HepG2 (cell line): ENCODE results near the gene KPNB1. TPM values are rescaled to one million over a fixed set of nuclear protein-coding genes. Genes with fewer than 3 reads are reported as not detected.

Experiments
- CEBPG ChIP-seq: IDR thresholded peaks from 2 replicates; pipeline ENCODE4 v1.6.1; 2016
- EED ChIP-seq: sonication (generic); formaldehyde crosslinking; IDR thresholded peaks from 2 replicates; pipeline ENCODE4 v1.5.0; 2020; ENCODE audit warnings: mild to moderate bottlenecking, missing genetic modification reagents
- ELF3 ChIP-seq: IDR thresholded peaks from 2 replicates; pipeline ENCODE4 v1.6.1; 2016; ENCODE audit warnings: missing genetic modification reagents, missing compliant biosample characterization
- KMT2B ChIP-seq: IDR thresholded peaks from 2 replicates; pipeline ENCODE4 v1.6.1; 2016; ENCODE audit warnings: missing genetic modification reagents, missing compliant biosample characterization
- MAFK ChIP-seq, 2 experiments: IDR thresholded peaks in 1 of 2; conservative IDR thresholded peaks in 1 of 2; 2 replicates each; pipeline ENCODE4 v1.6.1; 2011; ENCODE audit warnings: improper control_type of control experiment in 2 of 2, low read length in 2 of 2
- NR2F6 ChIP-seq, 2 experiments: IDR thresholded peaks; 2 replicates each; pipeline ENCODE4 v1.6.1; 2016; ENCODE audit warnings: antibody characterized with exemption in 1 of 2, mild to moderate bottlenecking in 1 of 2
- PRPF4 ChIP-seq: fragments of 200-400 bp; formaldehyde crosslinking; IDR thresholded peaks from 2 replicates; pipeline ENCODE4 v1.6.1; 2016; ENCODE audit warnings: low read length, low read depth; ENCODE audit not compliant: poor library complexity, severe bottlenecking
- SAFB2 ChIP-seq: sonication (generic); formaldehyde crosslinking; IDR thresholded peaks from 2 replicates; pipeline ENCODE4 v1.5.1; 2020; ENCODE audit warnings: missing genetic modification reagents, low read depth, mild to moderate bottlenecking, borderline replicate concordance
- SALL2 ChIP-seq: sonication (generic); formaldehyde crosslinking; IDR thresholded peaks from 2 replicates; pipeline ENCODE4 v1.8.1; 2023; ENCODE audit warnings: mild to moderate bottlenecking, missing genetic modification reagents, inconsistent platforms
- SKI ChIP-seq: fragments of 450-650 bp; IDR thresholded peaks from one replicate; pipeline ENCODE4 v1.6.1; 2018; ENCODE audit warnings: mild to moderate bottlenecking; ENCODE audit not compliant: partially characterized antibody
- SYNCRIP ChIP-seq: fragments of 200-400 bp; formaldehyde crosslinking; IDR thresholded peaks from 2 replicates; pipeline ENCODE4 v1.6.1; 2018; ENCODE audit warnings: mild to moderate bottlenecking, low read depth, low read length; ENCODE audit not compliant: insufficient read depth
- XRCC5 ChIP-seq: fragments of 200-400 bp; formaldehyde crosslinking; optimal IDR thresholded peaks from 2 replicates; pipeline ENCODE3; 2017; ENCODE audit warnings: mild to moderate bottlenecking, low read length
- ZBTB7B ChIP-seq: sonication (generic); formaldehyde crosslinking; IDR thresholded peaks from 2 replicates; pipeline ENCODE4 v1.4.0; 2020; ENCODE audit warnings: missing genetic modification reagents
- ZMYM3 ChIP-seq: sonication (generic); formaldehyde crosslinking; IDR thresholded peaks from 2 replicates; pipeline ENCODE4 v1.5.1; 2020; ENCODE audit warnings: mild to moderate bottlenecking, missing genetic modification reagents
- ZNF20 ChIP-seq: sonication (generic); formaldehyde crosslinking; IDR thresholded peaks from 2 replicates; pipeline ENCODE4 v1.4.0; 2020; ENCODE audit warnings: mild to moderate bottlenecking, moderate library complexity, missing genetic modification reagents
- ZNF263 ChIP-seq: sonication (generic); formaldehyde crosslinking; IDR thresholded peaks from 2 replicates; pipeline ENCODE4 v1.4.0; 2020; ENCODE audit warnings: missing genetic modification reagents
- ZNF329 ChIP-seq: sonication (generic); formaldehyde crosslinking; IDR thresholded peaks from 2 replicates; pipeline ENCODE4 v1.9.0; 2021; ENCODE audit warnings: low read depth, mild to moderate bottlenecking, missing genetic modification reagents
- polyA plus RNA-seq, 8 experiments: library from polyadenylated mRNA; depleted of rRNA in 3 of 8; stranded (reverse) in 7 of 8; unstranded in 1 of 8; fragments of >200 nt; fragmentation: Illumina TruSeq in 4 of 8; extraction: Trizol in 4 of 8; gene quantifications; 2 replicates each; pipeline versions ENCODE4 v1.2.1 to v1.2.3, GENCODE V29; 2011 to 2016; ENCODE audit warnings: low read depth in 4 of 8, missing spikeins in 1 of 8, mixed read lengths in 1 of 8; ENCODE audit not compliant: insufficient read depth in 1 of 8
- total RNA-seq, 5 experiments: library from RNA; depleted of rRNA; stranded (reverse); fragments of >200 nt; fragmentation: Illumina TruSeq; extraction: Trizol; gene quantifications; 2 replicates each; pipeline ENCODE4 v1.2.3, GENCODE V29; 2016; ENCODE audit warnings: low read depth in 1 of 5
- TF ChIP-seq, protein P1 (sequence below): sonication (generic); formaldehyde crosslinking; IDR thresholded peaks from 2 replicates; pipeline ENCODE4 v1.4.0; 2020; ENCODE audit warnings: missing genetic modification reagents, mild to moderate bottlenecking, borderline replicate concordance
- TF ChIP-seq, protein P2 (sequence below): sonication (generic); formaldehyde crosslinking; IDR thresholded peaks from 2 replicates; pipeline ENCODE4 v1.4.0; 2020; ENCODE audit warnings: missing genetic modification reagents
- TF ChIP-seq, protein P3 (sequence below): sonication (generic); formaldehyde crosslinking; IDR thresholded peaks from 2 replicates; pipeline ENCODE4 v1.8.1; 2023; ENCODE audit warnings: mild to moderate bottlenecking, inconsistent platforms, moderate library complexity, missing genetic modification reagents, borderline replicate concordance

The KPNB1 gene
- total and polyA plus RNA-seq, 2 of the 13 experiments (the other 11 are each of a cell fraction or from before 2014, with no cell fraction given), result 164 to 424 TPM

DNA sequence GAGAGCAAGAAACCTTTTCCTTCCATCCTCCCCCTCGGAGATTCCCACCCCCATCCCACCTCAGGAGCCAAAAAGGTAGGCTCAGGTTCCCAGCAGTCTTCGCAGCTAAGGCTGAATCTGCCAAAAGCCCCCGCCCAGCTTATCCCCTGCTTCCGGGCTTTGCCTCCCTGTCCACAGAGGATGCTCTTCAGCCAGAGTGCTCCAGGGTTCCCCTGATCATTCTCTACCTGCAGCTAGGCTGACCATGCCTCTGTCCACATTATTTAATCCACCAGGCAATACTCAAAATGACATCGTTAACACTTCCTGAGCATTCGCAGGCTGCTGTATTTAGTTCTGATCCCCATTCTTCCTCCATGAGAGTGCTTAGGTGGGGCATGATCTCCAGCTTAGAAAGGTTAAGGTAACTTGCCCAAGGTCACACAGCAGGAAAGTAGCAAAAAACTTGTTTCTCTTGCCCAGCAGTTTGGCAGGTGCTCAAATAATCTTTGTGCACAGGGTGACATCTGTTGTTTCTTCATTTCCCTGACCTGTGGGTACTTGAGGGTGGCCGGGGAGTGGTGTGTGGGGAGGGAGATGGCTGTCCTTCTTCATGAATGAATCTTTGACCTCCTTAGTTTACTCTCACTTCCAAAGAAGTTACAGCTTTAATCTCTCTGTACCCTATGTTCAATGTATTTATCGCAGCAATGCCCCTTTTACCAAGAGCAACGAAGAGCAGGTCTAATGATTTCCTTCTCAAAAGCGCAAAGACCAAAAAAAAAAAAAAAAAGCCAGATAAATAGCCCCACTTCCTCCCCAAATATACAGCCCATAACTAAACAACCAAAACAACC lies 43.4 kb downstream of the KPNB1 start (continued):
- TF ChIP-seq MAFK (conservative IDR thresholded peaks at IDR 0.05 in 1 of 2, IDR thresholded peaks at IDR 0.05 in 1 of 2; ENCODE audit: low read length in 2 of 2), result no peak
- no peak for TF ChIP-seq ZNF20 (CRISPR knock-in tag)
- TF ChIP-seq, protein P1, sequence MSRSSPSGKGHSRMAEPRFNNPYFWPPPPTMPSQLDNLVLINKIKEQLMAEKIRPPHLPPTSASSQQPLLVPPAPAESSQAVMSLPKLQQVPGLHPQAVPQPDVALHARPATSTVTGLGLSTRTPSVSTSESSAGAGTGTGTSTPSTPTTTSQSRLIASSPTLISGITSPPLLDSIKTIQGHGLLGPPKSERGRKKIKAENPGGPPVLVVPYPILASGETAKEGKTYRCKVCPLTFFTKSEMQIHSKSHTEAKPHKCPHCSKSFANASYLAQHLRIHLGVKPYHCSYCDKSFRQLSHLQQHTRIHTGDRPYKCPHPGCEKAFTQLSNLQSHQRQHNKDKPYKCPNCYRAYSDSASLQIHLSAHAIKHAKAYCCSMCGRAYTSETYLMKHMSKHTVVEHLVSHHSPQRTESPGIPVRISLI (CRISPR knock-in tag), result peak; percentile 65
- TF ChIP-seq EED (CRISPR knock-in tag), result no peak
- 0 out of 2 replicates have a peak, but pooled peaks have one; percentile 63 for TF ChIP-seq SALL2
- no peak for TF ChIP-seq PRPF4
- peak; percentile 96 for TF ChIP-seq ZNF329
- peak; percentile 91 for TF ChIP-seq ZNF263 (CRISPR knock-in tag)
- TF ChIP-seq NR2F6 (IDR thresholded peaks at IDR 0.05), result 0 out of 2 replicates have a peak, but pooled peaks have one; percentile 9
- TF ChIP-seq NR2F6 (CRISPR knock-in tag; IDR thresholded peaks at IDR 0.05), result no peak; the same call in 1 of the 2 replicates
- TF ChIP-seq SAFB2 (CRISPR knock-in tag), result 0 out of 2 replicates have a peak, but pooled peaks have one; percentile 41
- no peak for TF ChIP-seq XRCC5
- TF ChIP-seq, protein P2, sequence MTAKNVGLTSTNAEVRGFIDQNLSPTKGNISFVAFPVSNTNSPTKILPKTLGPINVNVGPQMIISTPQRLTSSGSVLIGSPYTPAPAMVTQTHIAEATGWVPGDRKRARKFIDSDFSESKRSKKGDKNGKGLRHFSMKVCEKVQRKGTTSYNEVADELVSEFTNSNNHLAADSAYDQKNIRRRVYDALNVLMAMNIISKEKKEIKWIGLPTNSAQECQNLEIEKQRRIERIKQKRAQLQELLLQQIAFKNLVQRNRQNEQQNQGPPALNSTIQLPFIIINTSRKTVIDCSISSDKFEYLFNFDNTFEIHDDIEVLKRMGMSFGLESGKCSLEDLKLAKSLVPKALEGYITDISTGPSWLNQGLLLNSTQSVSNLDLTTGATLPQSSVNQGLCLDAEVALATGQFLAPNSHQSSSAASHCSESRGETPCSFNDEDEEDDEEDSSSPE (CRISPR knock-in tag), result no peak
- TF ChIP-seq, protein P3, sequence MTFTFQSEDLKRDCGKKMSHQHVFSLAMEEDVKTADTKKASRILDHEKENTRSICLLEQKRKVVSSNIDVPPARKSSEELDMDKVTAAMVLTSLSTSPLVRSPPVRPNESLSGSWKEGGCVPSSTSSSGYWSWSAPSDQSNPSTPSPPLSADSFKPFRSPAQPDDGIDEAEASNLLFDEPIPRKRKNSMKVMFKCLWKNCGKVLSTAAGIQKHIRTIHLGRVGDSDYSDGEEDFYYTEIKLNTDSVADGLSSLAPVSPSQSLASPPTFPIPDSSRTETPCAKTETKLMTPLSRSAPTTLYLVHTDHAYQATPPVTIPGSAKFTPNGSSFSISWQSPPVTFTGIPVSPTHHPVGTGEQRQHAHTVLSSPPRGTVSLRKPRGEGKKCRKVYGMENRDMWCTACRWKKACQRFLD, result no peak
- no peak for TF ChIP-seq SKI
- peak; percentile 2; the same call in 1 of the 2 replicates for TF ChIP-seq ELF3
- TF ChIP-seq CEBPG (CRISPR knock-in tag), result no peak
- TF ChIP-seq ZMYM3, result peak; percentile 49; the same call in 1 of the 2 replicates
- TF ChIP-seq ZBTB7B, result 0 out of 2 replicates have a peak, but pooled peaks have one; percentile 5
- TF ChIP-seq SYNCRIP, result no peak
- no peak for TF ChIP-seq KMT2B
